ENCODE results near the gene UFD1. TPM values are rescaled to one million over a fixed set of nuclear protein-coding genes. Genes with fewer than 3 reads are reported as not detected.

Gene UFD1
- total and polyA plus RNA-seq, 9 of the 15 experiments (the other 6 are each of a cell fraction or from before 2014, with no cell fraction given), result 238 to 645 (median 363) TPM

- TF ChIP-seq, protein P1, sequence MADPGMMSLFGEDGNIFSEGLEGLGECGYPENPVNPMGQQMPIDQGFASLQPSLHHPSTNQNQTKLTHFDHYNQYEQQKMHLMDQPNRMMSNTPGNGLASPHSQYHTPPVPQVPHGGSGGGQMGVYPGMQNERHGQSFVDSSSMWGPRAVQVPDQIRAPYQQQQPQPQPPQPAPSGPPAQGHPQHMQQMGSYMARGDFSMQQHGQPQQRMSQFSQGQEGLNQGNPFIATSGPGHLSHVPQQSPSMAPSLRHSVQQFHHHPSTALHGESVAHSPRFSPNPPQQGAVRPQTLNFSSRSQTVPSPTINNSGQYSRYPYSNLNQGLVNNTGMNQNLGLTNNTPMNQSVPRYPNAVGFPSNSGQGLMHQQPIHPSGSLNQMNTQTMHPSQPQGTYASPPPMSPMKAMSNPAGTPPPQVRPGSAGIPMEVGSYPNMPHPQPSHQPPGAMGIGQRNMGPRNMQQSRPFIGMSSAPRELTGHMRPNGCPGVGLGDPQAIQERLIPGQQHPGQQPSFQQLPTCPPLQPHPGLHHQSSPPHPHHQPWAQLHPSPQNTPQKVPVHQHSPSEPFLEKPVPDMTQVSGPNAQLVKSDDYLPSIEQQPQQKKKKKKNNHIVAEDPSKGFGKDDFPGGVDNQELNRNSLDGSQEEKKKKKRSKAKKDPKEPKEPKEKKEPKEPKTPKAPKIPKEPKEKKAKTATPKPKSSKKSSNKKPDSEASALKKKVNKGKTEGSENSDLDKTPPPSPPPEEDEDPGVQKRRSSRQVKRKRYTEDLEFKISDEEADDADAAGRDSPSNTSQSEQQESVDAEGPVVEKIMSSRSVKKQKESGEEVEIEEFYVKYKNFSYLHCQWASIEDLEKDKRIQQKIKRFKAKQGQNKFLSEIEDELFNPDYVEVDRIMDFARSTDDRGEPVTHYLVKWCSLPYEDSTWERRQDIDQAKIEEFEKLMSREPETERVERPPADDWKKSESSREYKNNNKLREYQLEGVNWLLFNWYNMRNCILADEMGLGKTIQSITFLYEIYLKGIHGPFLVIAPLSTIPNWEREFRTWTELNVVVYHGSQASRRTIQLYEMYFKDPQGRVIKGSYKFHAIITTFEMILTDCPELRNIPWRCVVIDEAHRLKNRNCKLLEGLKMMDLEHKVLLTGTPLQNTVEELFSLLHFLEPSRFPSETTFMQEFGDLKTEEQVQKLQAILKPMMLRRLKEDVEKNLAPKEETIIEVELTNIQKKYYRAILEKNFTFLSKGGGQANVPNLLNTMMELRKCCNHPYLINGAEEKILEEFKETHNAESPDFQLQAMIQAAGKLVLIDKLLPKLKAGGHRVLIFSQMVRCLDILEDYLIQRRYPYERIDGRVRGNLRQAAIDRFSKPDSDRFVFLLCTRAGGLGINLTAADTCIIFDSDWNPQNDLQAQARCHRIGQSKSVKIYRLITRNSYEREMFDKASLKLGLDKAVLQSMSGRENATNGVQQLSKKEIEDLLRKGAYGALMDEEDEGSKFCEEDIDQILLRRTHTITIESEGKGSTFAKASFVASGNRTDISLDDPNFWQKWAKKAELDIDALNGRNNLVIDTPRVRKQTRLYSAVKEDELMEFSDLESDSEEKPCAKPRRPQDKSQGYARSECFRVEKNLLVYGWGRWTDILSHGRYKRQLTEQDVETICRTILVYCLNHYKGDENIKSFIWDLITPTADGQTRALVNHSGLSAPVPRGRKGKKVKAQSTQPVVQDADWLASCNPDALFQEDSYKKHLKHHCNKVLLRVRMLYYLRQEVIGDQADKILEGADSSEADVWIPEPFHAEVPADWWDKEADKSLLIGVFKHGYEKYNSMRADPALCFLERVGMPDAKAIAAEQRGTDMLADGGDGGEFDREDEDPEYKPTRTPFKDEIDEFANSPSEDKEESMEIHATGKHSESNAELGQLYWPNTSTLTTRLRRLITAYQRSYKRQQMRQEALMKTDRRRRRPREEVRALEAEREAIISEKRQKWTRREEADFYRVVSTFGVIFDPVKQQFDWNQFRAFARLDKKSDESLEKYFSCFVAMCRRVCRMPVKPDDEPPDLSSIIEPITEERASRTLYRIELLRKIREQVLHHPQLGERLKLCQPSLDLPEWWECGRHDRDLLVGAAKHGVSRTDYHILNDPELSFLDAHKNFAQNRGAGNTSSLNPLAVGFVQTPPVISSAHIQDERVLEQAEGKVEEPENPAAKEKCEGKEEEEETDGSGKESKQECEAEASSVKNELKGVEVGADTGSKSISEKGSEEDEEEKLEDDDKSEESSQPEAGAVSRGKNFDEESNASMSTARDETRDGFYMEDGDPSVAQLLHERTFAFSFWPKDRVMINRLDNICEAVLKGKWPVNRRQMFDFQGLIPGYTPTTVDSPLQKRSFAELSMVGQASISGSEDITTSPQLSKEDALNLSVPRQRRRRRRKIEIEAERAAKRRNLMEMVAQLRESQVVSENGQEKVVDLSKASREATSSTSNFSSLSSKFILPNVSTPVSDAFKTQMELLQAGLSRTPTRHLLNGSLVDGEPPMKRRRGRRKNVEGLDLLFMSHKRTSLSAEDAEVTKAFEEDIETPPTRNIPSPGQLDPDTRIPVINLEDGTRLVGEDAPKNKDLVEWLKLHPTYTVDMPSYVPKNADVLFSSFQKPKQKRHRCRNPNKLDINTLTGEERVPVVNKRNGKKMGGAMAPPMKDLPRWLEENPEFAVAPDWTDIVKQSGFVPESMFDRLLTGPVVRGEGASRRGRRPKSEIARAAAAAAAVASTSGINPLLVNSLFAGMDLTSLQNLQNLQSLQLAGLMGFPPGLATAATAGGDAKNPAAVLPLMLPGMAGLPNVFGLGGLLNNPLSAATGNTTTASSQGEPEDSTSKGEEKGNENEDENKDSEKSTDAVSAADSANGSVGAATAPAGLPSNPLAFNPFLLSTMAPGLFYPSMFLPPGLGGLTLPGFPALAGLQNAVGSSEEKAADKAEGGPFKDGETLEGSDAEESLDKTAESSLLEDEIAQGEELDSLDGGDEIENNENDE (IDR thresholded peaks at IDR 0.05; ENCODE audit: low read depth, low read length), result peak; percentile 58
- TF ChIP-seq WHSC1 (IDR thresholded peaks at IDR 0.05; ENCODE audit: low read length) (peak; percentile 99), SMARCE1 (IDR thresholded peaks at IDR 0.05) (peak; percentile 57; the same call in 1 of the 2 replicates), ZNF133 (CRISPR knock-in tag; IDR thresholded peaks at IDR 0.05) (no peak), MXI1 (IDR thresholded peaks at IDR 0.05; ENCODE audit: low read depth, low read length) (no peak), SUPT5H (IDR thresholded peaks at IDR 0.05) (peak; percentile 39; the same call in 1 of the 2 replicates), HDAC6 (IDR thresholded peaks at IDR 0.05; ENCODE audit: low read depth, low read length) (0 out of 2 replicates have a peak, but pooled peaks have one; percentile 53), ZNF436 (CRISPR knock-in tag; IDR thresholded peaks at IDR 0.05) (0 out of 2 replicates have a peak, but pooled peaks have one; percentile 11), RFX7 (CRISPR knock-in tag; IDR thresholded peaks at IDR 0.05) (no peak), RAD21 (CRISPR knock-in tag; conservative IDR thresholded peaks at IDR 0.05 in 1 of 2, IDR thresholded peaks at IDR 0.05 in 1 of 2) (0 out of 4 replicates have a peak, but pooled peaks of 1 of the 2 experiments have one; percentile 13)
- TF ChIP-seq, protein P2, sequence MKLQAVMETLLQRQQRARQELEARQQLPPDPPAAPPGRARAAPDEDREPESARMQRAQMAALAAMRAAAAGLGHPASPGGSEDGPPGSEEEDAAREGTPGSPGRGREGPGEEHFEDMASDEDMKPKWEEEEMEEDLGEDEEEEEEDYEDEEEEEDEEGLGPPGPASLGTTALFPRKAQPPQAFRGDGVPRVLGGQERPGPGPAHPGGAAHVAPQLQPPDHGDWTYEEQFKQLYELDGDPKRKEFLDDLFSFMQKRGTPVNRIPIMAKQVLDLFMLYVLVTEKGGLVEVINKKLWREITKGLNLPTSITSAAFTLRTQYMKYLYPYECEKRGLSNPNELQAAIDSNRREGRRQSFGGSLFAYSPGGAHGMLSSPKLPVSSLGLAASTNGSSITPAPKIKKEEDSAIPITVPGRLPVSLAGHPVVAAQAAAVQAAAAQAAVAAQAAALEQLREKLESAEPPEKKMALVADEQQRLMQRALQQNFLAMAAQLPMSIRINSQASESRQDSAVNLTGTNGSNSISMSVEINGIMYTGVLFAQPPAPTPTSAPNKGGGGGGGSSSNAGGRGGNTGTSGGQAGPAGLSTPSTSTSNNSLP (IDR thresholded peaks at IDR 0.05; ENCODE audit: borderline replicate concordance, low read depth, low read length), result peak; percentile 57; the same call in 1 of the 2 replicates
These were observed 15.2 kb downstream of the UFD1 start (continued) for GRCh38 chr22:19463491-19464469.
